GM12875 (cell line): ENCODE data around the gene NEDD4.
"Not testable (repeated sequence)": the region's sequence is repeated elsewhere in the genome, so short reads cannot be mapped to it uniquely, and the experiment has no call there.

Source experiments
- H3K4me3 ChIP-seq: one replicate; pipeline ENCODE4 v1.5.1; 2011; ENCODE audit warnings: low read depth, low read length, control low read depth
- TF ChIP-seq, protein P1 (sequence below): IDR thresholded peaks from 2 replicates; pipeline ENCODE4 v1.5.1; 2011; ENCODE audit warnings: low read depth, mild to moderate bottlenecking, control low read depth, inconsistent platforms, low read length, moderate library complexity, borderline replicate concordance; ENCODE audit not compliant: insufficient read depth

NEDD4 gene

GRCh38 chr15:56019819-56020486 is 26.5 kb upstream of the NEDD4 start:
- TF ChIP-seq, protein P1, sequence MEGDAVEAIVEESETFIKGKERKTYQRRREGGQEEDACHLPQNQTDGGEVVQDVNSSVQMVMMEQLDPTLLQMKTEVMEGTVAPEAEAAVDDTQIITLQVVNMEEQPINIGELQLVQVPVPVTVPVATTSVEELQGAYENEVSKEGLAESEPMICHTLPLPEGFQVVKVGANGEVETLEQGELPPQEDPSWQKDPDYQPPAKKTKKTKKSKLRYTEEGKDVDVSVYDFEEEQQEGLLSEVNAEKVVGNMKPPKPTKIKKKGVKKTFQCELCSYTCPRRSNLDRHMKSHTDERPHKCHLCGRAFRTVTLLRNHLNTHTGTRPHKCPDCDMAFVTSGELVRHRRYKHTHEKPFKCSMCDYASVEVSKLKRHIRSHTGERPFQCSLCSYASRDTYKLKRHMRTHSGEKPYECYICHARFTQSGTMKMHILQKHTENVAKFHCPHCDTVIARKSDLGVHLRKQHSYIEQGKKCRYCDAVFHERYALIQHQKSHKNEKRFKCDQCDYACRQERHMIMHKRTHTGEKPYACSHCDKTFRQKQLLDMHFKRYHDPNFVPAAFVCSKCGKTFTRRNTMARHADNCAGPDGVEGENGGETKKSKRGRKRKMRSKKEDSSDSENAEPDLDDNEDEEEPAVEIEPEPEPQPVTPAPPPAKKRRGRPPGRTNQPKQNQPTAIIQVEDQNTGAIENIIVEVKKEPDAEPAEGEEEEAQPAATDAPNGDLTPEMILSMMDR: no peak
- no peak overlapping the region for H3K4me3 ChIP-seq

DNA sequence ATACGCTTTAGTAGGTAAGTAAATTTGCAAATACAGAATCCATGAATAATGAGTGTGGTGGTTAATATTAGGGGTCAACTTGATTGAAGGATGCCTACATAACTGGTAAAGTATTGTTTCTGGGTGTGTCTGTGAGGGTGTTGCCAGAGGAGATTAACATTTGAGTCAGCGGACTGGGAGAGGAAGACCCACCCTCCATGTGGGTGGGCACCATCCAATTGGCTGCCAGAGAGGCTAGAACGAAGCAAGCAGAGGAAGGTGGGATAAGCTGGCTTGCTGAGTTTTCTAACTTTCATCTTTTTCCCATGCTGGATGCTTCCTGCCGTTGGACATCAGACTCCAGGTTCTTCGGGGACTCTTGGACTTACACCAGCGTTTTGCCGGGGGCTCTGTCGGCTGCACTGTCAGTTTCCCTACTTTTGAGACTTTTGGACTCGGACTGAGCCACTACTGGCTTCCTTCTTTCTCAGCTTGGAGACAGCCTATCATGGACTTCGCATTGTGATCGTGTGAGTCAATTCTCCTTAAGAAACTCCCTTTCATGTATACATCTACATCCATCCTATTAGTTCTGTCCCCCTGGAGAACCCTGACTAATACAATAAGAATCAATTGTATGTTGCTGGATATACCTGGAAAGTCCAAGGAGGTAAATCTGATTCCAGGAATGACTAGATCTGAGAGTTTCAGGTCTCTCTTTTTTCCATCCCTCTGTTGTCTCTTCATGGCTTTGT is 25.8 kb upstream of the NEDD4 start:
- H3K4me3 ChIP-seq: no peak overlapping the region
- TF ChIP-seq, protein P1: no peak

- no peak overlapping the region for H3K4me3 ChIP-seq
- TF ChIP-seq, protein P1: no peak
These were observed 24.5 kb upstream of the NEDD4 start for GRCh38 chr15:56017920-56018319.

DNA sequence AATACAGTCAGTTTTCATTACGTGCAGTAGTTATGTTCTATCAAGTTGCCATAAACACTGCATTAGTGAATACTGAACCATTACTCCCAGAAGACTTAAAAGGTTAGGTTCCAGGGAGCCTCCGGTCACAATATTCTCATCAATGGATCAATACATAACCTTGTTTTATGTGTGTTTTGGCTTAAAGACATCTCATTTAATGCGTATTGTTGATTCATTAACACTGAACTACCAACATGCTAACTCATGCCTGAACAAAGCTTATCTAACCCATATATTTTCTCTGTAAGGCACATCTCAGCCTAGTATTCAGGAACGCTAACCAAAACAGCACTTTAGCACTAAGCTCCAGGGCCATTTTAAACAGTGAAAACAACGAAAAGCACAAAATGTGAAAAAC is 24.1 kb upstream of the NEDD4 start:
- TF ChIP-seq, protein P1: no peak
- H3K4me3 ChIP-seq: no peak overlapping the region

DNA sequence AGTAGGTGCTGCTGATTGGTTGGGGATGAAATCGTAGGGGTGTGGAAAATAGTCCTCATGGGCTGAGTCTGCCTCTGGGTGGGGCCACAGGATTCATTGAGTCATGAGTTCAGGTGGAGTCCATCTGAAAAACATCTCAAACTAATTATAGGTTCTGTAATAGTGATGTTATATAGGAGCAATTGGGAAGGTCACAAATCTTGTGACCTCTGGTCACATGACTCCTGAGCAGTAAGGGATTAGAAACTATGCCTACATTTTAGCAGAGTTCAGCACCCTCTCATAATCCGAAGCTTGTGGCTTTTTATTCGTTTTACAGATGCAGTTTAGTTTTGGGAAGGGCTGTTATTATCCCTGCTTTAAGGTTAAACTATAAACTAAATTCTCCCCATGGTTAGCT is 22.9 kb upstream of the NEDD4 start:
- no peak overlapping the region for H3K4me3 ChIP-seq
- TF ChIP-seq, protein P1: no peak

- H3K4me3 ChIP-seq: no peak overlapping the region
- TF ChIP-seq, protein P1: no peak
These were observed 21.3 kb upstream of the NEDD4 start for GRCh38 chr15:56014677-56015076.

GRCh38 chr15:56007053-56007452 is 13.6 kb upstream of the NEDD4 start:
- not testable (repeated sequence) for H3K4me3 ChIP-seq

GRCh38 chr15:56006371-56006770 is 13.0 kb upstream of the NEDD4 start:
- H3K4me3 ChIP-seq: not testable (repeated sequence)

DNA sequence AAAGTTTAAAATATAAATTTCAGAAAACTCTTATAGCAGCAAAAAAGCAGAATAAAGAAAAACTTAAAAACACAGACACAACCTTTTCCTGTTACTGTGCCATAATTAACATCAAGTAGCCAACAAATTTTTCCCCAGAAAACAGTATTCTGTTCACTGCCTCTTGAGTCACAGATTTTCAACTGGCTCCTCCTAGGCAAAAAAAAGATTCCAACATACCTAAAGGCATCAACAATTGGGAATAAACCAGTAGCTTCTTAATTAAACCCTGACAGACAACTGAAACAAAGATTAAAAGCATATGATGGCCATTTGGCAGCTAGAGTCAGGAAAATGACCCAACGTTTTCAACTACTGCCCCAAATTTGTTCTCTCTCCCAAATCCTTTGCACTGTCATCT is 10.9 kb upstream of the NEDD4 start:
- H3K4me3 ChIP-seq: not testable (repeated sequence)

GRCh38 chr15:56003777-56004176 is 10.4 kb upstream of the NEDD4 start:
- not testable (repeated sequence) for H3K4me3 ChIP-seq

DNA sequence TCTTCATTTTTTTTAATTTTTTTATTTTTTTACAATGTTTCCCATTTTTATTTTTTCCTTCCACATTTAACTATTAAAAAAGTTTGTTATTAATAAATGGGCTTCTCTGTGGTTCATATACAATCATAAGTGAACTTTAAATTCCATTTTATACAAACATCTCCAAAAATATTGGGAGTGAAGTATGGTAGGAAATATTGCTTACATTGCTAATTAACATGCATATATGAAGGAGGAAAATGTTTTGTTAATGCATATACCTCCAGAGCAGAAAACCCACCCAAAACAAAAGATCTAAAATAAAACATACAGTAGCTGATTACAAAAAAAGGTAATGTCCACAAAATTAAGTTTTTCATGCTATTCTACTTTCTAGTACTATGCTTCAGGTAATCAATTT is 9.9 kb upstream of the NEDD4 start:
- H3K4me3 ChIP-seq: not testable (repeated sequence)
